Uterine smooth muscle cell (primary cell): ENCODE measurements around the gene ZNF263. TPM values are rescaled to one million over a fixed set of nuclear protein-coding genes. Genes with fewer than 3 reads are reported as not detected.

Experiments
- total RNA-seq: library from RNA; depleted of rRNA; stranded (reverse); fragments of >200 nt; gene quantifications from 2 replicates; pipeline ENCODE4 v1.2.3, GENCODE V29; 2014

ZNF263 gene
- 43.3 and 47.5 TPM in 2 replicates for total RNA-seq

DNA sequence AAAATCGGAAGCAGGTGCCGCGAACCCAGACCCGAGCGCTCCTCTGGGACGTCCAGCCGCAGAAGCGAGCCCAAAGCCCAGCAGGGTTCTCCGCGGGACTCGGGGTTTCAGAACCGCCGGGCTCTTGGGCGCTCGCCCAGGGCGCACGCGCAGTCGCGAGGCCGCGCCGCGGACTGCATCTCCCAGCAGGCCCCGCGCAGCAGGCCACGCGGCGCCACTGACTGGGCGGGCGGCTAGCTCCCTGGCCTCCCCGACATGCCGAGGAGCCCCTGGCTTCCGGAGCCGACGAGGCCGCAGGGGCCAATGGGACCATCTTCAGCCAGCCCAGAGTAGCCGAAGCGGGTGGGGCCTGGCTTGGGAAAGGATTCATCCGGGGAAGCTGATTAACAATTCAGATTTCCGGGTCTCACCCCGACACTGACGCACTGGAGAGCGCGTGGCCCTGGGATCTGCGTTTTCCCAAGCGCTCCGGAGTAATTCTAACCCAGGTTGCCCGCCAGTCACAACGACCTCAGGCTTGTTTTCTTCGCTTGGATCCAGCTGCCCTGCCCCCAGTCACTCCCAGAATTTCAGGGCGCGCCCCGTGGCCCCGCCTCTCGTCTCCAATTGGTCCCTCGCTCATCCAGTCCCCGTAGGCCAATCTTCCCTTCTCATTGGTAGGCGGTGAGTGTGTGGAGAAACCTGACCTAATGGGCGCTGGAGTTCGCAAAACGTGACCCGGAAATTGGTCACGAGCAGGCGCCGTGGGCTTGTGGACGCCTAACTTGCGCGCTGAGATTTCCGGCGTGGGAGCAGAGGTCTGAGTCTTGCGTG lies at the start of gene ZNF263:
TSS of gene ZNF263 (plus strand) at position 762 of the 813 bp plus-strand sequence. CDS start 328 bp downstream, outside the sequence.

DNA sequence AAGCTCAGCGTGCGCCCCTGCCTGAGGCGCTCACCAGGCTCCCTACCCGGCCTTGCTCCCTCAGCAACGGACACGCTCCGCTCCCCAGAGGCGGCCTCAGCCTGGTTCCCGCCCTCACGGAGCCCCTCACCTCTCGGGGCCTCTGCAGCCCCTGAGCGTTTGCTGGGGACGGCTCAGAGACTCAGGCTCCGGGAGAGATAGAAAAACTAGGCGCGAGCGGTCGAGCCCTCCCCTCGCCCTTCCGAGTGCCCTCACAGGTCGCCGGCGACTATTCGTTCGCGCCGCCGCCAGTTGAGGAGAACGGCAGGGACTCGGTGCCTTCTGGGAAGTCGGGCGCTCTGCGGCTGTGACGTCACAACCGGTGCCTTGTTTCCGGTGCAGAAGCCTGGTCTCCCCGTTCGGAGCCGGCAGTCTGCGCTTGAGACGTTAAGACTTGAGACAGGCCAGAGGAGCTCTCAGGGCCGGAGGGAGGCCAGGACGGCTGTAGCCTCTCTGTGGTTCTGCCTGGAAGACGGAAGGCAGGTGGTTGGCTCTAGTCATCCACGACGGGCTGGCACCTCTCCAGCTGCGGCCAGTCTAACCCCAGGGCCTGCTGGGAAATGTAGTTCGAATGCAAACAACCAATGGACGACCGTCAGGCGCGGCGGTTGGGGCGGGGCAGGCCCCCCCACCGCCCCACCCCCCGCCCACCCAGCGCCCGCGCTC lies 48.3 kb upstream of the ZNF263 start, which contains the start of gene ZNF200:
TSS of gene ZNF200 (minus strand) at position 302 of the 705 bp plus-strand sequence. CDS start 1,403 bp downstream, outside the sequence.

DNA sequence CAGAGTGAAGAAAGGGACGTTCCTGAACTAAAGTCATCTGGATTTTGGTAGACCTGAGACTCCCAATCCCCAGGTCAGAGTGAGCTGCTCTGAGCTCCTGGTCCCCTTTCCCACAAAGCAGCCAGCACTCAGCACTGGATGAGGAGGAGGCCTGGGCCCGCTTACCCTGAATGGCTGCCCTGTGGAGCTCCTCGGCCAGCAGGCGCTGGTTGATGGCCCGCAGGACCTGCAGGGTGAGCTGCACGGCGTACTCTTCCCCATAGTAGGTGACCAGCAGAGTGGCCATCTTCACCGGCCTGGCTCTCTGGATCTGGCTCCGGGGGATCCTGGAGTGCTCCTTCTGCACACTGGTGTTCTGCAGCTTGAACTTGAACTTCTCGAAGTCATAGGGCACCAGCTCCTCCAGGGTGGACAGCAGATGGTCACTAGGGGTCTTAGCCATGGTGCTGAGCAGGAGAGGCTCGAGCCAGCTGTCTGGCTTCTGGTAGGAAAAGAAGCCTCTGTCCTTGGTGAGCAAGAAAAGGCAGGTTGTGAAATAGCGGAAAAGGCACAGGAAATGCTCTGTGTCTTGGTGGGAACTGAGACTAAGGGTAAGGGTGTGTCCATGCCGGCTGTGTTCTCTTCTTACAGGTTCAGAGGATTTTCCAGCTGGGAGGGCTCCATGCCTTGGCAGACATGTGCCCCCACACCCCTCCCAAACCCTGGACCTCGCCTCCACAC lies 27.0 kb upstream of the ZNF263 start, which contains the start of gene MEFV:
TSS of gene MEFV (minus strand) at position 488 of the 720 bp plus-strand sequence. CDS start at position 442, 46 bp downstream.

GRCh38 chr16:3305109-3306068 lies 22.1 kb downstream of the ZNF263 start, which contains the start of the genes TIGD7 and ZNF75A:
TSS of gene TIGD7 (minus strand) at chr16:3305430. CDS start at chr16:3300614, 4,816 bp downstream.
TSS of gene ZNF75A (plus strand) at chr16:3305497. CDS start at chr16:3308429, 2,932 bp downstream.

Other genes starting within 250 kb of the ZNF263 start
- gene BICDL2, start 246.5 kb upstream of the ZNF263 start, total RNA-seq, result under 0.01 and 0.25 TPM in 2 replicates
- gene MMP25, start 236.9 kb upstream of the ZNF263 start, total RNA-seq, result under 0.01 and 0.11 TPM in 2 replicates
- 1.9 and 8.6 TPM in 2 replicates for gene IL32, start 217.9 kb upstream of the ZNF263 start, total RNA-seq
- gene ZSCAN10, start 184.2 kb upstream of the ZNF263 start, total RNA-seq, result not detected in 2 replicates
- gene ZNF205, start 170.9 kb upstream of the ZNF263 start, total RNA-seq, result 20.5 and 24.1 TPM in 2 replicates
- 7.4 and 9.5 TPM in 2 replicates for gene ZNF213, start 148.5 kb upstream of the ZNF263 start, total RNA-seq
- gene OR1F1, start 95.3 kb upstream of the ZNF263 start, total RNA-seq, result not detected in 2 replicates
- gene ZNF200, start 48.3 kb upstream of the ZNF263 start, total RNA-seq, result 8.1 and 9.2 TPM in 2 replicates
- gene MEFV, start 26.9 kb upstream of the ZNF263 start, total RNA-seq, result 0.12 TPM in 1 of 2 replicates, not detected in the other
- 6.3 and 6.4 TPM in 2 replicates for gene TIGD7, start 21.9 kb downstream of the ZNF263 start, total RNA-seq
- gene ZNF75A, start 22.0 kb downstream of the ZNF263 start, total RNA-seq, result 20.8 and 21.1 TPM in 2 replicates
- gene OR2C1, start 72.4 kb downstream of the ZNF263 start, total RNA-seq, result 0.25 TPM in 1 of 2 replicates, not detected in the other
- 10.6 and 11.7 TPM in 2 replicates for gene ZSCAN32, start 117.5 kb downstream of the ZNF263 start, total RNA-seq
- gene ZNF174, start 117.7 kb downstream of the ZNF263 start, total RNA-seq, result 4.5 and 5.6 TPM in 2 replicates
- 1.7 and 2.0 TPM in 2 replicates for gene ZNF597, start 160.0 kb downstream of the ZNF263 start, total RNA-seq
- gene NAA60, start 160.2 kb downstream of the ZNF263 start, total RNA-seq, result 10.2 and 10.6 TPM in 2 replicates
- gene C16orf90, start 212.0 kb downstream of the ZNF263 start, total RNA-seq, result not detected in 2 replicates
- gene CLUAP1, start 217.5 kb downstream of the ZNF263 start, total RNA-seq, result 24.5 and 27.5 TPM in 2 replicates